Nephron progenitor cell (in vitro differentiated cells): ENCODE measurements around the gene KIF15.

Source experiments
- DNase-seq: peaks from one replicate; pipeline ENCODE4 v3.0.0; 2021
- H3K27ac Mint-ChIP-seq: 2 replicates; pipeline ENCODE4 v1.8.0; 2021; ENCODE audit warnings: mild to moderate bottlenecking, moderate library complexity, mixed read lengths
- H3K27me3 Mint-ChIP-seq: 2 replicates; pipeline ENCODE4 v1.8.0; 2021; ENCODE audit warnings: mild to moderate bottlenecking, low read depth, mixed read lengths; ENCODE audit not compliant: poor library complexity
- H3K36me3 Mint-ChIP-seq: 2 replicates; pipeline ENCODE4 v1.8.0; 2021; ENCODE audit warnings: low read depth, mixed read lengths
- H3K4me1 Mint-ChIP-seq: 2 replicates; pipeline ENCODE4 v1.8.0; 2021; ENCODE audit warnings: mixed read lengths
- H3K4me3 Mint-ChIP-seq: 2 replicates; pipeline ENCODE4 v1.8.0; 2021; ENCODE audit warnings: mild to moderate bottlenecking, moderate library complexity, mixed read lengths
- H3K9me3 Mint-ChIP-seq: 2 replicates; pipeline ENCODE4 v1.8.0; 2021; ENCODE audit warnings: mild to moderate bottlenecking, moderate library complexity, mixed read lengths
- TF ChIP-seq, protein P1 (sequence below): fragments of 200-600 bp; sonication (generic); IDR thresholded peaks from 2 replicates; pipeline ENCODE4 v1.5.0; 2021; ENCODE audit warnings: antibody characterized with exemption

KIF15 gene

DNA sequence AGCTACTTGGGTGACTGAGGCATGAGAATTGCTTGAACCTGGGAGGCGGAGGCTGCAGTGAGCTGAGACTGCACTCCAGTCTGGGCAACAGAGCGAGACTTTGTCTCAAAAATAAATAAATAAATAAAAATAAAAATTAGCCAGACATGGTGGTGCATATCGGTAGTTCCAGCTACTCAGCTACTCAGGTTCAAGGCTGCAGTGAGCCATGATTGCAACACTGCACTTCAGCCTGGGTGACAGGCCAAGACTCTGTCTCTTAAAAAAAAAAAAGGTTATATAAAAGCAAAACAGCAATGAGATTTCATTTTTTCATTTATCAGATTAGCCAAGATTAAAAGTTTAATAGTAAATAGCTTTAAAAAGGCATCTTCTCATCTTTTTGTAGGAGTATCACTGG is 115.7 kb downstream of the KIF15 start:
- no peak for DNase-seq
- H3K27me3 Mint-ChIP-seq, result peaks cover 7% of the 10 kb centered on the region
- H3K27ac Mint-ChIP-seq, result no peak overlapping the region
- H3K9me3 Mint-ChIP-seq, result no peaks in the 10 kb centered on the region
- no peaks in the 10 kb centered on the region for H3K36me3 Mint-ChIP-seq
- TF ChIP-seq, protein P1, sequence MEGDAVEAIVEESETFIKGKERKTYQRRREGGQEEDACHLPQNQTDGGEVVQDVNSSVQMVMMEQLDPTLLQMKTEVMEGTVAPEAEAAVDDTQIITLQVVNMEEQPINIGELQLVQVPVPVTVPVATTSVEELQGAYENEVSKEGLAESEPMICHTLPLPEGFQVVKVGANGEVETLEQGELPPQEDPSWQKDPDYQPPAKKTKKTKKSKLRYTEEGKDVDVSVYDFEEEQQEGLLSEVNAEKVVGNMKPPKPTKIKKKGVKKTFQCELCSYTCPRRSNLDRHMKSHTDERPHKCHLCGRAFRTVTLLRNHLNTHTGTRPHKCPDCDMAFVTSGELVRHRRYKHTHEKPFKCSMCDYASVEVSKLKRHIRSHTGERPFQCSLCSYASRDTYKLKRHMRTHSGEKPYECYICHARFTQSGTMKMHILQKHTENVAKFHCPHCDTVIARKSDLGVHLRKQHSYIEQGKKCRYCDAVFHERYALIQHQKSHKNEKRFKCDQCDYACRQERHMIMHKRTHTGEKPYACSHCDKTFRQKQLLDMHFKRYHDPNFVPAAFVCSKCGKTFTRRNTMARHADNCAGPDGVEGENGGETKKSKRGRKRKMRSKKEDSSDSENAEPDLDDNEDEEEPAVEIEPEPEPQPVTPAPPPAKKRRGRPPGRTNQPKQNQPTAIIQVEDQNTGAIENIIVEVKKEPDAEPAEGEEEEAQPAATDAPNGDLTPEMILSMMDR, result no peak
- H3K4me3 Mint-ChIP-seq, result no peak overlapping the region
- no peaks in the 10 kb centered on the region for H3K4me1 Mint-ChIP-seq

DNA sequence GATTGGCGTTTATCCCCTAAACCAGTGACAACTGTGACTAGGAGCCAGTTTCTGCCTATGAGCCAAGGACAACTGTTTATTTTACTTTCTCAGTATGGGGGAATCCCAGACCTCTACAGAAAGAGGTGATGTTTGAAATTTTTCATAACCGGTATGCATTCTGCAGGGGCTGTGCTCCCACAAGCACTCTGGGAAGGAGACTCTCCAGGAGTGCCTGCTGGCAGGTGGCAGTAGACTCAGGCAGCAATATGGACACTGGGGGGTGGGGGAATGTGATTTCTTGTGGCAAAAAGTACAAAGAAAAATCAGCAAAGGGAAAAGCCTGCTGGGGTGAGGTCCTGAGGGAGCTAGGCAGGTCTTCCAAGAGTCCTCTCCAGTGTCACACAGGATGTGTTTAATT is 118.7 kb downstream of the KIF15 start:
- no peak for DNase-seq
- H3K4me3 Mint-ChIP-seq, result no peak overlapping the region
- TF ChIP-seq, protein P1, result no peak
- H3K36me3 Mint-ChIP-seq, result no peaks in the 10 kb centered on the region
- H3K9me3 Mint-ChIP-seq, result no peaks in the 10 kb centered on the region
- no peaks in the 10 kb centered on the region for H3K4me1 Mint-ChIP-seq
- H3K27me3 Mint-ChIP-seq, result peaks cover 6% of the 10 kb centered on the region
- no peak overlapping the region for H3K27ac Mint-ChIP-seq

DNA sequence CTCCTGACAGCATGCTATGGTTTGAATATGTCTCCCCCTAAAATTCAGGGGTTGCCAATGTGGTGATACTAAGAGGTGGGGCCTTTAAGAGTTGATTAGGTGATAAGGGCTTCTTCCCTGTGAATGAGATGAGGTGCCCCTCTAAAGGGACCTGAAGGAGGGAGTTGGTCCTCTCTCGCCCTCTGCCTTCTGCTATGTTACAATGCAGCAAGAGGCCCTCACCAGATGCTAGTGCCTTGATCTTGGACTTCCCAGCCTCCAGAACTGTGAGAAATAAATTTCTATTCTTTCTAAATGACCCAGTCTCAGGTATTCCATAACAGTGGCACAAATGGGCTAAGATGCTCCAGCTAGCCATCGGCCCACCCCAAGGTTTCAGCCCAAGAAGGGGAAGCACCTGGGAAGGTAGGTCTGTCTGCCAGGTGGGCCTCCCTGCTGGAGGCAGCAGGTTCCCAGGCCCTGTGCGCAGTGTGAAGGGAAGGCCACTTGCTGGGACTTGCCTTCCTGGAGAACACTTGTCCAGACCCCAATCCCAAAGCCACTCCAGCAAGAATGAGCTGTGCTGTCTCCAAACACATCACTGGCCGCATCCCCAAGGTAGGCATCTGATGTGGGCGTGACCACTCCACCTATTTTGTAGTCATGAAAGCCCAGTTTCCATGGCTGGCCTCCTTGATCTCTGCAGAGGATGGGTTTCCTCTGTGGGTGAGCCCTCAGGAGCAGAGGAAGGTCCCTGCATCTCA is 121.8 kb downstream of the KIF15 start:
- Mint-ChIP-seq H3K27me3 (peaks cover 7% of the 10 kb centered on the region), H3K4me1 (no peaks in the 10 kb centered on the region), H3K4me3 (no peak overlapping the region), H3K9me3 (no peaks in the 10 kb centered on the region), H3K36me3 (no peaks in the 10 kb centered on the region), H3K27ac (no peak overlapping the region)
- TF ChIP-seq, protein P1, result no peak
- DNase-seq, result no peak

DNA sequence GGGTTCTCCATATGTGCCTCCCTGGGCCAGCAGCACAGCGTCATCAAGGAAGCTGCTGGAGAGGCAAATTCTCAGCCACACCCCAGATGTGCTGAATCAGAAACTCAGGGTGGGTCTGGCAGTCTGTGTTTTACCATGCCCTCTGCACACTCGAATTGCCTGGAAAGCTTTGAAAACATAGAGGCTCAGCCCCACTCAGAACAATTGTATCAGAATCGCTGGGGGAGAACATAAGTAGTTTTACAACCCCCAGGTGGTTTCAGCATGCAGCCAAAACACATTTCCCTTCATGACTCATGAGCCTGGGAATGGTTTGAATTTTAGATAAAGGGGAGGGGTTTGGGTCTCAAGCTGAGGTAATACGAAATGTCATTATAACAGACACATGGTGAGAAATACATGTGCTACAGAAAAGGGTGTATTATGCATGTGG is 122.4 kb downstream of the KIF15 start:
- H3K36me3 Mint-ChIP-seq, result no peaks in the 10 kb centered on the region

DNA sequence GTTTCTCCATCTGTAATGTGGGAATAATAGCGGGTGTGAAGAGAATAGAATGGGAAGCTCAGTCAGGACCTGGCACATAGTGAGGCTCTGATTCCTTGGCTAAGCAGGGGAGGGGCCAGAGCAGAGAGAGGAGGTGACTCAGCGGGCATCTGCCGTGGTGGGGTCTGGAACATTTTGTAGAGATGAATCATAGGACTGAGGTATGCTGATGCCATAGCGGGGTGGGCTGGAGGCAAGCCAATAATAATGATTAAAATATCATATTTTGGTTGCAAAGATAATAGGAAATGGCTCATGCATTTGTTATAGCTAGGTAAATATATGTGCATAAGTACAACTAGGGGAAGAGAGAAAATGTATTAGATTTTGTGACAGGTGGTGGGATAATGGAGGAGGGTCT is 124.0 kb downstream of the KIF15 start:
- H3K27ac Mint-ChIP-seq, result no peak overlapping the region
- TF ChIP-seq, protein P1, result no peak
- H3K36me3 Mint-ChIP-seq, result no peaks in the 10 kb centered on the region
- H3K4me3 Mint-ChIP-seq, result no peak overlapping the region
- H3K4me1 Mint-ChIP-seq, result no peaks in the 10 kb centered on the region
- no peak for DNase-seq
- H3K9me3 Mint-ChIP-seq, result no peaks in the 10 kb centered on the region
- peaks cover 14% of the 10 kb centered on the region for H3K27me3 Mint-ChIP-seq

More for the DNA sequence above, 122.4 kb downstream of the KIF15 start:
- TF ChIP-seq, protein P1, result no peak
- no peak overlapping the region for H3K4me3 Mint-ChIP-seq
- H3K4me1 Mint-ChIP-seq, result no peaks in the 10 kb centered on the region
- no peaks in the 10 kb centered on the region for H3K9me3 Mint-ChIP-seq
- H3K27ac Mint-ChIP-seq, result no peak overlapping the region
- H3K27me3 Mint-ChIP-seq, result peaks cover 7% of the 10 kb centered on the region
- DNase-seq, result no peak

DNA sequence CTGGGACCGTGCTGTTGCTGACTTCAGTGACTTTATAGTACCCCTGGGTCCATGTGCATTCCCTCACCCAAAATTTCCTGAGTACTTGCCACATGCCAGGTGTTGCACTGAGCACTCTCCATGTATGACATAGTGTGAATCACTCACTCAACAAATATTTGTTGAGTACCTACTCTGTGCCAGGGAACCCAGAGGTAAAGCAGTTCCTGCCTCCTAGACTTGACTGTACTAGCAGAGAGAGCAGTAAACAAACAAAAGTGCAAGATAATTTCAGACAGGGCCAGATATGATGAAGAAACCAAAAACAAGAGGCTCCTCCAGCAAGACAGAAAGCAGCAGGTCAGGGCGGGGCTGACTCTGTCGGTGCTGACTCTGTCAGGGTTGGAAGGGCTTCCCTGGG is 125.0 kb downstream of the KIF15 start:
- H3K4me1 Mint-ChIP-seq, result no peaks in the 10 kb centered on the region
- TF ChIP-seq, protein P1, result no peak
- DNase-seq, result no peak
- H3K9me3 Mint-ChIP-seq, result no peaks in the 10 kb centered on the region
- no peak overlapping the region for H3K4me3 Mint-ChIP-seq
- peaks cover 14% of the 10 kb centered on the region for H3K27me3 Mint-ChIP-seq
- no peaks in the 10 kb centered on the region for H3K36me3 Mint-ChIP-seq
- no peak overlapping the region for H3K27ac Mint-ChIP-seq
